Neural progenitor cell (in vitro differentiated cells): Measurements from ENCODE around the gene OR2V2. TPM values are rescaled to one million over a fixed set of nuclear protein-coding genes. Genes with fewer than 3 reads are reported as not detected.

Experiments used
- DNase-seq: peaks from one replicate; pipeline ENCODE4 v3.0.0-alpha.2; 2016; ENCODE audit warnings: low spot score
- H2AFZ ChIP-seq: fragments of 200-600 bp; sonication (generic); replicated peaks from 2 replicates; pipeline ENCODE4 v1.6.1; 2016; ENCODE audit warnings: antibody characterized with exemption
- H3F3A ChIP-seq: fragments of 200-600 bp; sonication (generic); 2 replicates; pipeline ENCODE4 v1.6.1; 2016; ENCODE audit warnings: antibody characterized with exemption, low read depth
- H3K27ac ChIP-seq: fragments of 200-600 bp; sonication (generic); 2 replicates; pipeline ENCODE4 v1.5.1; 2016; ENCODE audit warnings: mild to moderate bottlenecking
- H3K27me3 ChIP-seq: fragments of 200-600 bp; sonication (generic); 2 replicates; pipeline ENCODE4 v1.6.1; 2016; ENCODE audit warnings: mild to moderate bottlenecking, moderate library complexity
- H3K36me3 ChIP-seq: fragments of 200-600 bp; sonication (generic); 2 replicates; pipeline ENCODE4 v1.5.1; 2016
- H3K4me1 ChIP-seq: fragments of 200-600 bp; sonication (generic); 2 replicates; pipeline ENCODE4 v1.6.1; 2016; ENCODE audit warnings: mixed run types
- H3K4me2 ChIP-seq: fragments of 200-600 bp; sonication (generic); 2 replicates; pipeline ENCODE4 v1.6.1; 2016
- H3K4me3 ChIP-seq: fragments of 200-600 bp; sonication (generic); 2 replicates; pipeline ENCODE4 v1.5.1; 2016
- H3K79me2 ChIP-seq: fragments of 200-600 bp; sonication (generic); 2 replicates; pipeline ENCODE4 v1.6.1; 2016; ENCODE audit warnings: low read depth
- H3K9ac ChIP-seq: fragments of 200-600 bp; sonication (generic); 2 replicates; pipeline ENCODE4 v1.6.1; 2016
- H3K9me3 ChIP-seq: fragments of 200-600 bp; sonication (generic); 2 replicates; pipeline ENCODE4 v1.5.1; 2016; ENCODE audit warnings: low read depth
- H4K20me1 ChIP-seq: fragments of 200-600 bp; sonication (generic); 2 replicates; pipeline ENCODE4 v1.6.1; 2016; ENCODE audit warnings: low read depth
- H3K27ac Mint-ChIP-seq: 3 replicates; pipeline ENCODE4 v1.8.0; 2021; ENCODE audit warnings: mixed read lengths
- H3K27me3 Mint-ChIP-seq: 2 replicates; pipeline ENCODE4 v1.8.0; 2022; ENCODE audit warnings: low read depth, mild to moderate bottlenecking, inconsistent platforms, moderate library complexity, mixed read lengths; ENCODE audit not compliant: insufficient read depth
- H3K36me3 Mint-ChIP-seq: 3 replicates; pipeline ENCODE4 v1.8.0; 2021; ENCODE audit warnings: mixed read lengths
- H3K4me1 Mint-ChIP-seq: 3 replicates; pipeline ENCODE4 v1.8.0; 2021; ENCODE audit warnings: mixed read lengths
- H3K4me3 Mint-ChIP-seq: 3 replicates; pipeline ENCODE4 v1.8.0; 2021; ENCODE audit warnings: mild to moderate bottlenecking, moderate library complexity, mixed read lengths
- H3K9me3 Mint-ChIP-seq: 3 replicates; pipeline ENCODE4 v1.8.0; 2020; ENCODE audit warnings: mixed read lengths
- EZH2 ChIP-seq: fragments of 200-600 bp; sonication (generic); IDR thresholded peaks from 2 replicates; pipeline ENCODE4 v1.6.1; 2017; ENCODE audit warnings: antibody characterized with exemption, mild to moderate bottlenecking, moderate library complexity
- EZH2phosphoT487 ChIP-seq: fragments of 200-600 bp; sonication (generic); IDR thresholded peaks from 2 replicates; pipeline ENCODE4 v1.6.1; 2017; ENCODE audit warnings: antibody characterized with exemption
- total RNA-seq: library from RNA; depleted of rRNA; stranded (reverse); fragments of >200 nt; gene quantifications from 2 replicates; pipeline ENCODE4 v1.2.3, GENCODE V29; 2015; ENCODE audit warnings: low replicate concordance
- TF ChIP-seq, protein P1 (sequence below): fragments of 200-600 bp; sonication (generic); IDR thresholded peaks from 2 replicates; pipeline ENCODE4 v1.5.1; 2017; ENCODE audit warnings: antibody characterized with exemption, mild to moderate bottlenecking

Gene OR2V2
- total RNA-seq, 1 donor from 2014 or later: not detected

DNA sequence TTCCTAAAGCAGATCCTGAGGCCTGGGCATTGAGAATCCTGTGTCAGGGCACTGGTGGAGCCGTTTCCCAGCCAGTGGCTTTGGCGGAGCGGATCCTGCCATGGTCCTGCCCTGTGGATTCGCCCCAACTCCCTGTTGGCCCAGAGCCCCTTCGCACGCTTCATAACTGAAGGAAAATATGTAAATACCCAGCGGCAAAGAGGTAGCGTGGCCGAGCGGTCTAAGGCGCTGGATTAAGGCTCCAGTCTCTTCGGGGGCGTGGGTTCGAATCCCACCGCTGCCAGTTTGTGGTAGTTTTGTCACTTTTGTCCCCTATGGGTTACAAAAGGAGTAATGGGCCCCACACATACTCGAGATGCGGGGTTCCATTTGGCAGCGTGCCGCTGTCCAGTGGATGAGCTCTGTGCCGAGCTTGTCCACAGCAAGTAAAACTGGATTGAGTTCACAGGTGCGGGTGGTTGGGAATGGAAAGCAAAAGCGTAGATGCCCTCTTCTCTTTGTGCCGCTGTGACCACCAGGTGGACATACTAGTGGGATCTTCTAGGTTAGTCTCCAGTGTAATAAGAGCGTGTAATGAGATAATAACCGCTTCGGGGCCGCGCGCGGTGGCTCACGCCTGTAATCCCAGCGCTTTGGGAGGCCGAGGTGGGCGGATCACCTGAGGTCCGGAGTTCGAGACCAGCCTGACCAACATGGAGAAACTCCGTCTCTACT, 40.3 kb downstream of the OR2V2 start:
- Mint-ChIP-seq H3K4me1 (peaks cover 31% of the 10 kb centered on the region), H3K9me3 (peaks cover 24% of the 10 kb centered on the region), H3K27ac (peak overlapping the region; percentile 100), H3K36me3 (peaks cover 8% of the 10 kb centered on the region), H3K4me3 (peak overlapping the region; percentile 99), H3K27me3 (peaks cover 49% of the 10 kb centered on the region)
- H3F3A ChIP-seq: peaks cover 27% of the 10 kb centered on the region
- H3K9me3 ChIP-seq: no peaks in the 10 kb centered on the region
- H2AFZ ChIP-seq: peak overlapping the region; percentile 40
- peak overlapping the region; percentile 88 for H3K4me3 ChIP-seq
- TF ChIP-seq EZH2: no peak
- no peak for TF ChIP-seq EZH2phosphoT487
- TF ChIP-seq, protein P1, sequence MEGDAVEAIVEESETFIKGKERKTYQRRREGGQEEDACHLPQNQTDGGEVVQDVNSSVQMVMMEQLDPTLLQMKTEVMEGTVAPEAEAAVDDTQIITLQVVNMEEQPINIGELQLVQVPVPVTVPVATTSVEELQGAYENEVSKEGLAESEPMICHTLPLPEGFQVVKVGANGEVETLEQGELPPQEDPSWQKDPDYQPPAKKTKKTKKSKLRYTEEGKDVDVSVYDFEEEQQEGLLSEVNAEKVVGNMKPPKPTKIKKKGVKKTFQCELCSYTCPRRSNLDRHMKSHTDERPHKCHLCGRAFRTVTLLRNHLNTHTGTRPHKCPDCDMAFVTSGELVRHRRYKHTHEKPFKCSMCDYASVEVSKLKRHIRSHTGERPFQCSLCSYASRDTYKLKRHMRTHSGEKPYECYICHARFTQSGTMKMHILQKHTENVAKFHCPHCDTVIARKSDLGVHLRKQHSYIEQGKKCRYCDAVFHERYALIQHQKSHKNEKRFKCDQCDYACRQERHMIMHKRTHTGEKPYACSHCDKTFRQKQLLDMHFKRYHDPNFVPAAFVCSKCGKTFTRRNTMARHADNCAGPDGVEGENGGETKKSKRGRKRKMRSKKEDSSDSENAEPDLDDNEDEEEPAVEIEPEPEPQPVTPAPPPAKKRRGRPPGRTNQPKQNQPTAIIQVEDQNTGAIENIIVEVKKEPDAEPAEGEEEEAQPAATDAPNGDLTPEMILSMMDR: peak; percentile 50
- H3K79me2 ChIP-seq: no peaks in the 10 kb centered on the region
- H3K36me3 ChIP-seq: no peaks in the 10 kb centered on the region
- DNase-seq: peak; percentile 84
- peaks cover 25% of the 10 kb centered on the region for H4K20me1 ChIP-seq
- peaks cover 2% of the 10 kb centered on the region for H3K4me1 ChIP-seq
- H3K27ac ChIP-seq: no peak overlapping the region
- H3K9ac ChIP-seq: no peak overlapping the region
- H3K4me2 ChIP-seq: peak overlapping the region; percentile 97
- peaks cover 31% of the 10 kb centered on the region for H3K27me3 ChIP-seq

DNA sequence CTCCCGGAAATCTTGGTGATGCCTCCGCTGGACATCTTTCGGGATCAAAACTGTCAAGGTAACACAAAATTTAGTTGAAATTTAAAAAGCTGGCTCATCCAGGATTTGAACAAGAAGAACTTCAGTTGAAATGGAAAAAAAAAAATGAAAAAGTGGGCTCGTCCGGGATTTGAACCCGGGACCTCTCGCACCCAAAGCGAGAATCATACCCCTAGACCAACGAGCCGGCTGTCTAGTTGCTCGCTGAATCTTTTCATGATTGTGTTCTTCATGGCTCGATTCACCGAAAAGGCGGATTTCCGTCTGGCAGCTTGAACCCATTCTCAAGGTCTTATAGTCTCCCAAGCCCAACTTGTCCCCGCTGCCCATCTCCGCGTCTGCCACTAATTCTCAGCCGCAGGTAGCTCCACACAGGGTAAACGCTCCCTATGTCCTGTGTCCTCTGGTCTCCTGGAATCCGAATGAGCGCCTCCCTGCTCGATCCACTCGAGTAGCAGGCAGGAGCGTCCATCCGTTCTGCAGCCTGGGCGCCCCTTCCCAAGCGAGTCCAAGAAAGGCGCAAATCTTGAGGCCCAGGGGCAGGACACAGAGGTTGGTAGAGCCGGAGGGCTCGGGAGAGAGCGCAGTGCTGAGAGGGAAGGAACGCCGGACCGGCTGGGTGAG, 41.4 kb downstream of the OR2V2 start:
- Histone ChIP-seq H2AFZ (peak overlapping the region; percentile 40), H3K4me2 (peak overlapping the region; percentile 97), H3K27me3 (peaks cover 43% of the 10 kb centered on the region), H3K27ac (no peak overlapping the region), H3F3A (peaks cover 23% of the 10 kb centered on the region), H3K36me3 (no peaks in the 10 kb centered on the region), H3K9me3 (no peaks in the 10 kb centered on the region), H3K4me1 (peaks cover 2% of the 10 kb centered on the region), H3K4me3 (peak overlapping the region; percentile 88), H4K20me1 (peaks cover 25% of the 10 kb centered on the region), H3K79me2 (no peaks in the 10 kb centered on the region), H3K9ac (no peak overlapping the region)
- TF ChIP-seq EZH2phosphoT487: no peak
- TF ChIP-seq EZH2: no peak
- TF ChIP-seq, protein P1: no peak
- DNase-seq: peak; percentile 86
- peaks cover 8% of the 10 kb centered on the region for H3K36me3 Mint-ChIP-seq
- peaks cover 34% of the 10 kb centered on the region for H3K4me1 Mint-ChIP-seq
- H3K9me3 Mint-ChIP-seq: peaks cover 22% of the 10 kb centered on the region
- peak overlapping the region; percentile 100 for H3K27ac Mint-ChIP-seq
- peaks cover 49% of the 10 kb centered on the region for H3K27me3 Mint-ChIP-seq
- H3K4me3 Mint-ChIP-seq: peak overlapping the region; percentile 99

DNA sequence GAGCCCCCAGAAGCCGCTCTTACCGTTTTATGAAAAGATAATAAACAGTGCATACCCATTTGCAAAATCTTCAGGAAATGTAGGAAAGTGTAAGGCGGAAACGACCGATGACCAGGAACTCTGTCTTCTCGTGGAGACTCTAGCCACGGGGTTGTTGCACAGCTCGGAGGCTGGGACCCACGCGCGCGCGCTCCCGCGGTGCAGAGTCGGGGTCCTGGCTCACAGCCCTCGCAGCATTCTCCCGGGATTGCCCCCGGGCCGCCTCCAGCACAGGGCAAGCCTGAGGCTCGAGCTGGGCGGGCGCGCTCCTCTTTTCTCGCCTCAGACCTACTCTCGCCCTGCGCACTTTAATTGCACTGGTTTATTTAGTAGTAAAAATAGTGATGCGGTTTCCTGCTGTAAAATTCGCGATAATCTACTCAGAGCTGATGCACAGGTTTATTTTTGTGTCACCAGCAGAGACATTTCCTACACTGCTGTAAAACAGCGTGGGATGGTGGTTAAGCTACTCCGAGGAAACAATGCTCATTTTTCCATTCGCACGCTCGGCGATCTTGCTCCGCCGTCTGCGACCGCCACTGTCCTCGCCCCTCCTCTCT, 42.1 kb downstream of the OR2V2 start:
- H3K4me3 Mint-ChIP-seq: peak overlapping the region; percentile 99
- H3K36me3 Mint-ChIP-seq: peaks cover 8% of the 10 kb centered on the region
- Histone ChIP-seq H3K27ac (no peak overlapping the region), H3K4me1 (peaks cover 2% of the 10 kb centered on the region), H3K9ac (no peak overlapping the region), H2AFZ (peak overlapping the region; percentile 29), H3K4me2 (peak overlapping the region; percentile 97), H3K36me3 (no peaks in the 10 kb centered on the region), H3K27me3 (peaks cover 45% of the 10 kb centered on the region), H3K4me3 (peak overlapping the region; percentile 88), H3K9me3 (no peaks in the 10 kb centered on the region), H3F3A (peaks cover 16% of the 10 kb centered on the region), H4K20me1 (peaks cover 25% of the 10 kb centered on the region), H3K79me2 (no peaks in the 10 kb centered on the region)
- DNase-seq: peak; percentile 52
- H3K27me3 Mint-ChIP-seq: peaks cover 49% of the 10 kb centered on the region
- peaks cover 31% of the 10 kb centered on the region for H3K4me1 Mint-ChIP-seq
- H3K27ac Mint-ChIP-seq: no peak overlapping the region
- TF ChIP-seq EZH2 (no peak), EZH2phosphoT487 (no peak)
- TF ChIP-seq, protein P1: no peak
- H3K9me3 Mint-ChIP-seq: peaks cover 22% of the 10 kb centered on the region
